Measurements from ENCODE around the gene S100A2. TPM values are rescaled to one million over a fixed set of nuclear protein-coding genes. Genes with fewer than 3 reads are reported as not detected.

S100A2 gene
- total and polyA plus RNA-seq, 2 of the 8 experiments (the other 6 are each of a cell fraction or from before 2014, with no cell fraction given): 0.86 TPM; not detected in 1

GRCh38 chr1:153598309-153599172 lies 32.9 kb upstream of the S100A2 start (continued):
- TF ChIP-seq SP1 (IDR thresholded peaks at IDR 0.05; ENCODE audit: low read depth, low read length): peak; percentile 63; the same call in 1 of the 2 replicates
- TF ChIP-seq HDAC2 (IDR thresholded peaks at IDR 0.05; ENCODE audit: borderline replicate concordance in 1 of 2, low read depth in 2 of 2, low read length in 2 of 2): 0 out of 4 replicates have a peak, but pooled peaks of 1 of the 2 experiments have one; percentile 40
- peak; percentile 64; the same call in 1 of the 2 replicates for TF ChIP-seq POU5F1 (IDR thresholded peaks at IDR 0.05; ENCODE audit: low read depth, low read length)
- 0 out of 4 replicates have a peak, but pooled peaks of 1 of the 2 experiments have one; percentile 28 for TF ChIP-seq SIN3A (conservative IDR thresholded peaks at IDR 0.05 in 1 of 2, IDR thresholded peaks at IDR 0.05 in 1 of 2; ENCODE audit: low read depth in 1 of 2, low read length in 2 of 2)
